Measurements from ENCODE around the gene BACE1. TPM values are rescaled to one million over a fixed set of nuclear protein-coding genes. Genes with fewer than 3 reads are reported as not detected.

Gene BACE1
- total and polyA plus RNA-seq, 3 donors from 2014 or later: 24.7 to 50.4 (median 32.5) TPM

DNA sequence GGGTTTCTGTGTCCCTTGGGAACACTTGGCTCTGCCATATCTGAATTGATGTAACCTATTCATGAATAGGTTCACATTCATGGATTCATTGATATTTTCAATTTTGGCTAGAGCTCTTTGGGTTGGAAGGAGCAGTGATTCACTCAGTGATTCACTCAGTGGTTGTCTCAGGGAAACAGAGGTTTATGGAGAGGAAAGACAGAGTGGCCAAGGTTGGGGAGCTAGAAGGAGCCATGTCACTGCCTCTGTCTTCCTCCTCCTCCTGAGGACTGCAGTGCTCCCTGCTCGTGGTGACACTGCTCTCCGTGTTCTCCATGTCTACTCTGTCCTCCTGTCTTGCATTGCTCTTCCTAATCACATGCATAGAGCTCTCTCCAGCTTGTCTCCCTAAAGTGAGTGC, 29.0 kb upstream of the BACE1 start:
- H3K27ac ChIP-seq: no peak overlapping the region
- intact Hi-C loops (cut with DNase I; ENCODE audit: low total_unique reads): no loop called here
- no peak for TF ChIP-seq POLR2A (IDR thresholded peaks at IDR 0.05)
- TF ChIP-seq, protein P1, sequence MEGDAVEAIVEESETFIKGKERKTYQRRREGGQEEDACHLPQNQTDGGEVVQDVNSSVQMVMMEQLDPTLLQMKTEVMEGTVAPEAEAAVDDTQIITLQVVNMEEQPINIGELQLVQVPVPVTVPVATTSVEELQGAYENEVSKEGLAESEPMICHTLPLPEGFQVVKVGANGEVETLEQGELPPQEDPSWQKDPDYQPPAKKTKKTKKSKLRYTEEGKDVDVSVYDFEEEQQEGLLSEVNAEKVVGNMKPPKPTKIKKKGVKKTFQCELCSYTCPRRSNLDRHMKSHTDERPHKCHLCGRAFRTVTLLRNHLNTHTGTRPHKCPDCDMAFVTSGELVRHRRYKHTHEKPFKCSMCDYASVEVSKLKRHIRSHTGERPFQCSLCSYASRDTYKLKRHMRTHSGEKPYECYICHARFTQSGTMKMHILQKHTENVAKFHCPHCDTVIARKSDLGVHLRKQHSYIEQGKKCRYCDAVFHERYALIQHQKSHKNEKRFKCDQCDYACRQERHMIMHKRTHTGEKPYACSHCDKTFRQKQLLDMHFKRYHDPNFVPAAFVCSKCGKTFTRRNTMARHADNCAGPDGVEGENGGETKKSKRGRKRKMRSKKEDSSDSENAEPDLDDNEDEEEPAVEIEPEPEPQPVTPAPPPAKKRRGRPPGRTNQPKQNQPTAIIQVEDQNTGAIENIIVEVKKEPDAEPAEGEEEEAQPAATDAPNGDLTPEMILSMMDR (IDR thresholded peaks at IDR 0.05): no peak
- no peaks in the 10 kb centered on the region for H3K9me3 ChIP-seq
- H3K36me3 ChIP-seq (ENCODE audit: low read depth, missing control alignments): no peaks in the 10 kb centered on the region
- no peak overlapping the region for H3K4me3 ChIP-seq
- DNase-seq: no peak
- H3K4me1 ChIP-seq: no peaks in the 10 kb centered on the region
- no peaks in the 10 kb centered on the region for H3K27me3 ChIP-seq
- 89 to 95% methylated on average over 2 of the region's 2 CpGs for WGBS, 2 donors

DNA sequence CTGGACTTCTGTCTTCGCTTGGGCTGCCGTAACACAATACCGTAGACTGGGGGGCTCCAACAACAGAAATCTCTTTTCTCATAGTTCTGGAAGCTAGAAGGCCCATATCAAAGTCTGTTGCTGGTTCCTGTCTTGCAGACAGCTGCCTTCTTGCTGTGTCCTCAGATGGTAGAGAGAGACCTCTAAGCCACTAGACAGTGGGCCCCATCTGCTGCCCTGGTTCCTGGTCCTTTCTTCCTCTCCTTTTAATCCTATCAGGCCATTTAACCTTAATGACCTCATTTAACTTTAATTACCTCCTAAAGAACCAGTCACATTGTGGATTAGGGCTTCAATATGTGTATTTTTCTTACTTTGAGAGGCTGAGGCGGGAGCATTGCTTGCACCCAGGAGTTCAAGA, 21.0 kb upstream of the BACE1 start:
- Histone ChIP-seq H3K4me3 (no peak overlapping the region), H3K4me1 (no peaks in the 10 kb centered on the region), H3K27me3 (no peaks in the 10 kb centered on the region), H3K9me3 (no peaks in the 10 kb centered on the region), H3K36me3 (ENCODE audit: low read depth, missing control alignments) (no peaks in the 10 kb centered on the region), H3K27ac (no peak overlapping the region)
- 98 to 100% methylated on average over 4 of the region's 4 CpGs for WGBS, 2 donors
- no peak for DNase-seq
- intact Hi-C loops (cut with DNase I; ENCODE audit: low total_unique reads): no loop called here
- TF ChIP-seq POLR2A (IDR thresholded peaks at IDR 0.05): no peak
- TF ChIP-seq, protein P1 (IDR thresholded peaks at IDR 0.05): no peak

DNA sequence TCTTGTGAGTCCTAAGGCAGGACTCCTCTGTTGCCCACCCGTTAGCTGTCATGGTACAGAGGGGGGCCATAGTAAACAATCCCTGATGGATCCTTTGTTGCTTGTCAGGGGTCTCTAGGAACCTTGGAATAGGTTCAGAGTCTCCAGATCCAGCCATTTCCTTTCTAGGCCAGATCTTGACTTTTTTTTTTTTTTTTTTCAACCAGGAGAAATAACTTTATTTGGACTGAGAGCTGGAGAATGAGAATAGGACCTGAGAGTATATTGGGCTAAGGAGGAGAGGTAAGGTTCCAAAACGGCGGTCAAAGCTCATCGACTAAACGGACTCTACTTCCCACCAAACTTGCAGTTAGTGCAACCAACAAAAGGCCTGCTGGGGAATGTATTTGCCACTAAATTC, 19.3 kb upstream of the BACE1 start:
- intact Hi-C loops (cut with DNase I; ENCODE audit: low total_unique reads): no loop called here
- H3K9me3 ChIP-seq: no peaks in the 10 kb centered on the region
- H3K4me1 ChIP-seq: no peaks in the 10 kb centered on the region
- DNase-seq: no peak
- WGBS, 2 donors: 91% methylated on average over 5 of the region's 5 CpGs
- no peak overlapping the region for H3K27ac ChIP-seq
- no peaks in the 10 kb centered on the region for H3K27me3 ChIP-seq
- H3K36me3 ChIP-seq (ENCODE audit: low read depth, missing control alignments): no peaks in the 10 kb centered on the region
- no peak for TF ChIP-seq POLR2A (IDR thresholded peaks at IDR 0.05)
- TF ChIP-seq, protein P1 (IDR thresholded peaks at IDR 0.05): no peak
- no peak overlapping the region for H3K4me3 ChIP-seq

DNA sequence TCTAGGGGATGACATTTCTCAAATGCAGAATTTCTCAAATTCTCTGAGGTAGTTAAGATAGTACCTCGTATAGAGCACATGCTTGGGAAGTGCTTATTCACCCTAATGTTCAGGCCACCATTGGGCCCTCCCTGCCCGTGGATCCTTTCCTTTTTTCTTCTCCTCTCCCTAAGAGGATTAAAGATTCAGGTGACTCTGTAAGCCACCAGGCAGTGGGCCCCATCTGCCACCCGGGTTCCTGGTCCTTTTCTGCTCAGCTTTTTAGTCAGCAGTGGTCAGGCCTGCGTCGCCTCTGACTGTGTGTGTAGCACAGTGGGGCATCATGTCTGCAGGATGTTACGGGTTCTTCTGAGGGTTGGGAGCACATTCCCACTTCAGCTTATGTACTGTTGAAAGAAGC, 18.8 kb upstream of the BACE1 start:
- no peaks in the 10 kb centered on the region for H3K27me3 ChIP-seq
- 91 to 96% methylated on average over 6 of the region's 6 CpGs for WGBS, 2 donors
- no peaks in the 10 kb centered on the region for H3K9me3 ChIP-seq
- intact Hi-C loops (cut with DNase I; ENCODE audit: low total_unique reads): no loop called here
- no peak for DNase-seq
- TF ChIP-seq, protein P1 (IDR thresholded peaks at IDR 0.05): no peak
- no peak for TF ChIP-seq POLR2A (IDR thresholded peaks at IDR 0.05)
- no peak overlapping the region for H3K27ac ChIP-seq
- H3K4me1 ChIP-seq: no peaks in the 10 kb centered on the region
- H3K4me3 ChIP-seq: no peak overlapping the region
- no peaks in the 10 kb centered on the region for H3K36me3 ChIP-seq (ENCODE audit: low read depth, missing control alignments)

DNA sequence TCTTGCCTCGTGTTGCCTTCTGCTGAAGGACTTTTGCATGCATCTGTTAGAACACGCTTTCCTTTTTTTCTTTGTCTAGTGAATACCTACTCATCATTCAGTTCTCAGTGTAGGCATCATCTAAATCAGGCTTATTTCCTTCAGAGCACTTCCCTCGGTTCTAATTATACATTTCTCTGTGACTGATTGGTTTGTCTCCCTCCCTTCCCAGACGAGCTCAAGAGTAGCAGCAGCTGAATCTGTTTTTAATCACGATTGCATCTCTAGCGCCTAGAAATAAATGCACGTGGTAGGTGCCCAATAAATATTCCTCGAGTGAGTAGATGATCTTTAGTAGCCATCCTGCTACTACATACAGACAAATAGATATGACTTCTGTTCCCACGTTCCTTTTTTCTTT, 17.9 kb upstream of the BACE1 start:
- intact Hi-C loops (cut with DNase I; ENCODE audit: low total_unique reads): no loop called here
- TF ChIP-seq POLR2A (IDR thresholded peaks at IDR 0.05): no peak
- TF ChIP-seq, protein P1 (IDR thresholded peaks at IDR 0.05): no peak
- WGBS, 2 donors: 82 to 85% methylated on average over 9 of the region's 9 CpGs
- H3K27me3 ChIP-seq: no peaks in the 10 kb centered on the region
- no peaks in the 10 kb centered on the region for H3K9me3 ChIP-seq
- peaks cover 2% of the 10 kb centered on the region for H3K4me1 ChIP-seq
- H3K36me3 ChIP-seq (ENCODE audit: low read depth, missing control alignments): no peaks in the 10 kb centered on the region
- DNase-seq: no peak
- H3K4me3 ChIP-seq: no peak overlapping the region
- no peak overlapping the region for H3K27ac ChIP-seq

Measured in testis (tissue), 3 donors.